Measurements from ENCODE around the gene GIPC3.
A peak's percentile ranks its signal among the peaks of the same experiment; 100 is the strongest.

GIPC3 gene

DNA sequence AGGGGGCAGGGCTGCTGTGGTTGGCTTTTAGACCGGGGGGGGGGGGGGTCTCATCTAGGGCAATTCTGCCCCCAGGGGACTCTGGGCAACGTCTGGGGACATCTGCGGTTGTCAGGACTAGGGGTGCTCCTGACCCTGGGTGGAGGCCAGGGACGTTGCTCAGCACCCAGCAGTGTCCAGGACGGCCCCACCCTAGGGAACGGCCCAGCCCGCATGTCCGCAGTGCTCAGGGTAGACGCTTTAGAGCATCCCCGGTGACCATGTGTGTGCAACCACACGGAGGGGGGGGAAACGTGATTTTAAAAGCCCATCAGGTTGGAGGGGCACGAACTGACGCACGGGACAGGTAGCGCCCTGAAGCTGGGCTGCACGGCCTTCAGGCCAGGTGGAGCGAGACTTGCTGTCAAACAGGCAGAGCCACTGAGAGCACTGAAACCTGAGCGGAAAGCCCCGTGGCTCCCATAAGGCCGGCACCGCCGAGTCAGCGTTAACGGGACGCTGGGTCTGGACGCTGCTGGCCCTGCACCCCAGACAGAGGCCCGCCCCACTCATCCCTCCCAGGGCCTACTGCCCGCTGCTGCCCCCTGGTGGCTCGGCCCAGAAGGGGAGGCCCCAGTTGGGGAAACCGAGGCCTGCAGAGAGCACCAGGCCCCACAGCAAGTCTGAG, 33.0 kb downstream of the GIPC3 start:
- CTCF ChIA-PET = interaction anchor here (0.8 to 7.1 kb wide), 11 partner anchors 9 to 112 kb away, joined by 3 to 54 read pairs (median 3); partner anchors contain the start of genes GIPC3 and TEKTIP1
- no peak for DNase-seq (ENCODE audit: low read depth, low spot score)
- no peak overlapping the region for H3K4me3 ChIP-seq (ENCODE audit: low read depth, low read length)
- TF ChIP-seq, protein P1, sequence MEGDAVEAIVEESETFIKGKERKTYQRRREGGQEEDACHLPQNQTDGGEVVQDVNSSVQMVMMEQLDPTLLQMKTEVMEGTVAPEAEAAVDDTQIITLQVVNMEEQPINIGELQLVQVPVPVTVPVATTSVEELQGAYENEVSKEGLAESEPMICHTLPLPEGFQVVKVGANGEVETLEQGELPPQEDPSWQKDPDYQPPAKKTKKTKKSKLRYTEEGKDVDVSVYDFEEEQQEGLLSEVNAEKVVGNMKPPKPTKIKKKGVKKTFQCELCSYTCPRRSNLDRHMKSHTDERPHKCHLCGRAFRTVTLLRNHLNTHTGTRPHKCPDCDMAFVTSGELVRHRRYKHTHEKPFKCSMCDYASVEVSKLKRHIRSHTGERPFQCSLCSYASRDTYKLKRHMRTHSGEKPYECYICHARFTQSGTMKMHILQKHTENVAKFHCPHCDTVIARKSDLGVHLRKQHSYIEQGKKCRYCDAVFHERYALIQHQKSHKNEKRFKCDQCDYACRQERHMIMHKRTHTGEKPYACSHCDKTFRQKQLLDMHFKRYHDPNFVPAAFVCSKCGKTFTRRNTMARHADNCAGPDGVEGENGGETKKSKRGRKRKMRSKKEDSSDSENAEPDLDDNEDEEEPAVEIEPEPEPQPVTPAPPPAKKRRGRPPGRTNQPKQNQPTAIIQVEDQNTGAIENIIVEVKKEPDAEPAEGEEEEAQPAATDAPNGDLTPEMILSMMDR (IDR thresholded peaks at IDR 0.05; ENCODE audit: insufficient read depth, low read length, missing control alignments) = peak; percentile 90
- POLR2A ChIA-PET = no interaction called here

DNA sequence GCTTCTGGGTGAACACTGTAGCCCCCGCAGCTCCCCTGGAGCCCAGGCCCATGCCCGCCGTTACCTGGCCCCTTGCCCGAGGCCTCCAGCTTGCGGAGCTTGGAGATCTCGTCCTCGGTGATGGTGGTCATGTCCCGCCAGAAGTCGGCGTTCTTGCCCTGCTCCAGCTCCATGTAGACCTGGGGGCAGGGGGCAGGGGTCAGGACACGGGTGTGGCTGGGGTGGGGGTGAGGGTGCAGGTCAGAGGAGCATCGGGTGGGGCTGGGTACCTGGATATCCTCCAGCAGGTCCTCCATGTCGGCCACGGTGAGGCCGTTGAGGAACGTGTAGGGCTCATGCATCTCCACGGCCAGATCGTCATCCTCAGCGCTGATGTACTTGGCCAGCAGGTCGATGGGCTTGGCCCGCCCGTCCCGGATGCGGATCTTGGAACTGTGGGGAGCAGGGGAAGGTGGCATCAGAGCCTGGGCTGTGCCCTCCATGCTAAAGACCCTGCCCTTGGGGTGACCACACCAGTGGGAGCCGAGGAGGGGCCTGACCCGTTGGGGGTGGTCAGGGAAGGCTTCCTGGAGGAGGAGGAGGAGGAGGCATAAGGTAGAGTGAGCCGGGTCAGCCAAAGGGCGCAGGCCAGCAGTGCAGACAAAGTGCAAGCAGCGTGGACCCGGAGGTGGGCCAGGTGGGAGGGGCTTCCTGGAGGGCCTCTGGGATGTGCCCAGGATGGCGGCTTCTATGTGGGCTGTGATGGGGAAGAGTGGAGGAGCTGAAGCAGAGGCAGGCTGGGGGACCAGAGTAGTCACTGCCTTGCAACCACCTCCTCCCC, 33.7 kb downstream of the GIPC3 start:
- ChIA-PET POLR2A (no interaction called here), CTCF (interaction anchor here (0.8 to 7.1 kb wide), 11 partner anchors 9 to 112 kb away, joined by 3 to 54 read pairs (median 3); partner anchors contain the start of genes GIPC3 and TEKTIP1)
- no peak overlapping the region for H3K4me3 ChIP-seq (ENCODE audit: low read depth, low read length)
- TF ChIP-seq, protein P1 (IDR thresholded peaks at IDR 0.05; ENCODE audit: insufficient read depth, low read length, missing control alignments) = no peak
- no peak for DNase-seq (ENCODE audit: low read depth, low spot score)

DNA sequence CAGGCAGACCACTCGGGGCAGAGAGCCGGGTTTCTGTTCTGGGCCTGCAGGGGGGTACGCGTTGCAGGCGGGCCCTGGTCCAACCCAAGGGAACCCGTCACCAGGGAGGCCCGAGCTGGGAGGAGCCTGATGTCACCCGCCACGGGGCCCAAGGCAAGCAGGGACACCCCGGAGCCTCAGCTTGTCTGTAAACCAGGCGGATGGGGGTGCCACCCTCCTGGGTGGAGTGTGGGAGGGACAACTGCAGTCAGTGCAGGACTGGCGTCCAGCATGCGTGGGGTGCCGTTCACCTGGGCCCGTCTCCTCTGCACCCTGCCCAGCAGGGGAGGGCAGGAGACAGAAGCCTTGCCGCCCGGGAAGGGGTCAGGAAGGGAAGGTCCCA, 34.3 kb downstream of the GIPC3 start:
- no peak for DNase-seq (ENCODE audit: low read depth, low spot score)
- POLR2A ChIA-PET = no interaction called here
- no peak overlapping the region for H3K4me3 ChIP-seq (ENCODE audit: low read depth, low read length)
- TF ChIP-seq, protein P1 (IDR thresholded peaks at IDR 0.05; ENCODE audit: insufficient read depth, low read length, missing control alignments) = no peak
- CTCF ChIA-PET = interaction anchor here (1.2 to 7.1 kb wide), 6 partner anchors 11 to 74 kb away, joined by 3 to 54 read pairs (median 6); partner anchors contain the start of gene GIPC3

DNA sequence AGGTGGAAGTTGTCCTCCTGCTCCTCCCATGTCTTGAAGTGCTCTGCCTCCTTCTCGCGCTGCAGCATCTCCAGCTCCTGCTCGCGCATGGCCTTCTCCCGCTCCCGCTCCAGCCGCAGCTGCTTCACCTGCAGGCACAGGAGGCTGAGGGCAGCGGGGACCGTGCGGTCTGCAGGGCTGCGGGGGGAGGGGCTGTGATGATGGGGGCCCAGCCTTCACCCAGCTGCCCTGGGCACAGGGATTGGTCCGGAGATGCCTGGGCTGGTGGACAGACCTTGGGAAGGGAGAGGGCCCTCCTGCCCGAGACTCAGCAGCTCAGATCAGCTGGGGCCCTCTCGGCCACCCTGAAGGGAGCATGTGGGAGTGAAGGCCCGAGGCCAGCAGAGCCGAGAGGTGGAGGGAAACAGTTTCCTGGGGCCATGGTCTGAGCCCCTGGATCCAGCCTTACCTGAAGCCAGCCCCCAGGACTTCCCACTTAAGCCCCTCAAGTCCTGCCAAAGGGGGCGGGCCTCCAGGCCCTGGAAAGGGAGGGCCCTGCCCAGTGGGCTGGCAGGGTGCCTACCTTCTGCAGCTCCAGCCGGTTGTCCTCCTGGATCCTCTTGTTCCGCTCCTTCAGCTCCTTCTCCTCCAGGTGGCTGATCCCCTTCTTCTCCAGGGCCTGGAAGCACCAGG, 35.0 kb downstream of the GIPC3 start:
- CTCF ChIA-PET = interaction anchor here (1.5 to 7.1 kb wide), 4 partner anchors 11 to 315 kb away, joined by 5 to 54 read pairs (median 24); partner anchors contain the start of gene GIPC3
- POLR2A ChIA-PET = interaction anchor here (1.6 kb wide), 1 partner anchor 12 kb away, joined by 5 read pairs; no protein-coding TSS in a partner anchor
- TF ChIP-seq, protein P1 (IDR thresholded peaks at IDR 0.05; ENCODE audit: insufficient read depth, low read length, missing control alignments) = no peak

DNA sequence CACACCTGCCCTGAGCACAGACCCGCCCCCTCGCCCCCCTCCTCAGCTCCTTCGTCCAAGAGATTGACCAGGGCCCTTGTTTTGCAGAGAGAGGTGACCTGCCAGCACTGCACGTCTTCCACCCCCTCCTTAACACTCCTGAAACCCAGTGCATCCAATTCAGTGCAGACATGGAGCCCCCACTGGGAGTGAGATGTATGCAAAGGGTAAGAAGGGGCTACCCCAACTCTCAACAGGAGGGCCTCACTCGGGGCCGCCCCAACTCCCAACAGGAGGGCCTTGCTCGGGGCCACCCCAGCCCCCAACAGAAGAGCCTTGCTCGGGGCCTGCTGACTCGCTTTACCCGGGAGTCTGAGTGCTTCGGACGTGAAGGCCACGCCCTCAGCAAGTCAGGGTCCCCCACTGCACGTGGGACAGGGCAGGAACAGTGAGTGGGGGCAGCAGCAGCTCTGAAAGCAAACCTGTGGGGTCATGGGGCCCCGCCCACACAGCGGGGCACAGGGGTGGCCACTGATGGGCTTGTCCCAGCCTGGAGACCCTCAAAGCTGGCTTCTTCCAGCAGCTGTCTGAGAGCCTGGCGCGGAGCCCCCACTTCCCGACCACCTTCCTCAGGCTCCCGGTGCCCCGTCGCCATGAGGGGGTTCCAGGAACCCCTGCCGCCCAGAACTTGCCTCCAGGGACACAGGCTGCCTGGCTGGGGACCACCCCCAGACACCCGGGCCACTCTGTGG, 35.7 kb downstream of the GIPC3 start:
- H3K4me3 ChIP-seq (ENCODE audit: low read depth, low read length) = no peak overlapping the region
- POLR2A ChIA-PET = interaction anchor here (1.6 kb wide), 1 partner anchor 13 kb away, joined by 5 read pairs; no protein-coding TSS in a partner anchor
- CTCF ChIA-PET = interaction anchor here (1.5 to 7.1 kb wide), 5 partner anchors 12 to 316 kb away, joined by 5 to 54 read pairs (median 10); partner anchors contain the start of gene GIPC3
- no peak for DNase-seq (ENCODE audit: low read depth, low spot score)
- TF ChIP-seq, protein P1 (IDR thresholded peaks at IDR 0.05; ENCODE audit: insufficient read depth, low read length, missing control alignments) = no peak

More for the DNA sequence above, 35.0 kb downstream of the GIPC3 start:
- no peak for DNase-seq (ENCODE audit: low read depth, low spot score)
- no peak overlapping the region for H3K4me3 ChIP-seq (ENCODE audit: low read depth, low read length)

All from AG04449 (cell line).